HG02798 (cell line): ENCODE results near the gene CNPY1.

ENCODE experiments used
- ATAC-seq: cut with Tn5 transposase; IDR thresholded peaks from one replicate; pipeline ENCODE4 v1.9.1; 2021; ENCODE audit warnings: mild to moderate bottlenecking; ENCODE audit not compliant: unreplicated experiment, poor library complexity

The CNPY1 gene

DNA sequence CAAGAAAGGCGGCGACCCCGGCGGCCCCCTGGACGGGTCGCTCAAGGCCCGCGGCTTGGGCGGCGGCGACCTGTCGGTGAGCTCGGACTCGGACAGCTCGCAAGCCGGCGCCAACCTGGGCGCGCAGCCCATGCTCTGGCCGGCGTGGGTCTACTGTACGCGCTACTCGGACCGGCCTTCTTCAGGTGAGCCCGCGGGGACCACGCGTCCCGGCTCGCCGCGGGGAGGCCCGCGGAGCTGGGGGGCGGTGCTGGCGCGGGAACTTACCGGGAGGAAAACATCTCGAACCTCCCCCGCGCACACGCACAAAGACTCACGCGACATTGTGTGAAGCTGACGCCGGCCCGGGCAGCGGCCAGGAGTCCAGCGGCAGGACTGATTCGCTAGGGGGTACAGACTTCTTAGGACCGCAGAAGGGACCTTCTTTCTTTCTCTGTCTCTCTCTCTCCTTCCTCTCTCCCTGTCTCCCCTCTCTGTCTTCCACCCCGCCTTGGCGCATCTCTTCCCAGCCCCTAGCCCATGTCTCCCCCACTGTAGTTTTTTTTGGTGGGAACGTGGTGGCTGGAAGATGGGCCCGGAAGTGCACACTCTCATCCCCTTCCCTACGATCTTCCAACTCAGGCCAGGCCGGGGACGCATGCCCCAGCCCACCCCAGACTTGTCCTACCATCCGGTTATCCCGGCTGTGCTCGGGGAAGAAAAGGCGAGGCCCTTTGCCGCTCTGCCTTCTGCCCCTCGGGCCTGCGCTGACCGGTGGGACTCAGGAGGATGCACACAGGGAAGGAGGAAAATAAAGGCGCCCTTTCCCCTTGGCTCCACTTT lies 87.3 kb downstream of the CNPY1 start:
- no peak for ATAC-seq

DNA sequence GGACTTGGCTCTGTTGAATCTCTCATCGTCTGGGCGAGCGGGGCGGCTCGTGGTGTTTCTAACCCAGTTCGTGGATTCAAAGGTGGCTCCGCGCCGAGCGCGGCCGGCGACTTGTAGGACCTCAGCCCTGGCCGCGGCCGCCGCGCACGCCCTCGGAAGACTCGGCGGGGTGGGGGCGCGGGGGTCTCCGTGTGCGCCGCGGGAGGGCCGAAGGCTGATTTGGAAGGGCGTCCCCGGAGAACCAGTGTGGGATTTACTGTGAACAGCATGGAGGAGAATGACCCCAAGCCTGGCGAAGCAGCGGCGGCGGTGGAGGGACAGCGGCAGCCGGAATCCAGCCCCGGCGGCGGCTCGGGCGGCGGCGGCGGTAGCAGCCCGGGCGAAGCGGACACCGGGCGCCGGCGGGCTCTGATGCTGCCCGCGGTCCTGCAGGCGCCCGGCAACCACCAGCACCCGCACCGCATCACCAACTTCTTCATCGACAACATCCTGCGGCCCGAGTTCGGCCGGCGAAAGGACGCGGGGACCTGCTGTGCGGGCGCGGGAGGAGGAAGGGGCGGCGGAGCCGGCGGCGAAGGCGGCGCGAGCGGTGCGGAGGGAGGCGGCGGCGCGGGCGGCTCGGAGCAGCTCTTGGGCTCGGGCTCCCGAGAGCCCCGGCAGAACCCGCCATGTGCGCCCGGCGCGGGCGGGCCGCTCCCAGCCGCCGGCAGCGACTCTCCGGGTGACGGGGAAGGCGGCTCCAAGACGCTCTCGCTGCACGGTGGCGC lies 88.1 kb downstream of the CNPY1 start, which contains the start of gene EN2:
Gene EN2 (plus strand): TSS at position 19 of the 767 bp plus-strand sequence. CDS start 249 bp downstream, at position 268.
- no peak for ATAC-seq

DNA sequence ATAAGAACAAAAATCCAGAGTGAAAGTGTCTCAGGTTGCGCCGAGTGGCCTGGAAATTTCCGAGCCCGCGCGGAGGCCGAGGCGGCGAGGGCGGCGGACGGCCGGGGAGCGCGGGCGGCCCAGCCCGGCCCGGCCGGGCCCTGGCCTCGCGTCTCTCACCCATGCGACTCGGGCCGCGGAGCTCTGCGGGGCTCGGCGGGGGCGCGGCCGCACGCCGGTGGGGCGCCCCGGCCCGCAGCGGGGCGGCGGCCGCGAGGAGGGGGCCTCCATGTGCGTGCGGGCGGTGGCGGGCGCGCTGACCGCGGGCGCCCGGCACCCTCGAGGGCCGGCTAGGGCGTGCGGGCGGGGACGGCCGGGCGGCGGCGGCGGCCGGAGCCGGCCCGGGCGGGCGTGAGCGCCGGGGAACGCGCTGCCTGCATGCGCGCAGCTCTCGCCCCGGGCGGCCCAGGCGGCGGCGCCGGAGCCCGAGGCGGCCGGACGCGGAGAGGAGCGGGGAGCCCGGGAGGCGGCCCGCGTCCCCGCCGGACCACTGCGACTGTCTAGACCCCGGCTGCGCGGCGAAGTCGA lies 88.7 kb downstream of the CNPY1 start:
- no peak for ATAC-seq

DNA sequence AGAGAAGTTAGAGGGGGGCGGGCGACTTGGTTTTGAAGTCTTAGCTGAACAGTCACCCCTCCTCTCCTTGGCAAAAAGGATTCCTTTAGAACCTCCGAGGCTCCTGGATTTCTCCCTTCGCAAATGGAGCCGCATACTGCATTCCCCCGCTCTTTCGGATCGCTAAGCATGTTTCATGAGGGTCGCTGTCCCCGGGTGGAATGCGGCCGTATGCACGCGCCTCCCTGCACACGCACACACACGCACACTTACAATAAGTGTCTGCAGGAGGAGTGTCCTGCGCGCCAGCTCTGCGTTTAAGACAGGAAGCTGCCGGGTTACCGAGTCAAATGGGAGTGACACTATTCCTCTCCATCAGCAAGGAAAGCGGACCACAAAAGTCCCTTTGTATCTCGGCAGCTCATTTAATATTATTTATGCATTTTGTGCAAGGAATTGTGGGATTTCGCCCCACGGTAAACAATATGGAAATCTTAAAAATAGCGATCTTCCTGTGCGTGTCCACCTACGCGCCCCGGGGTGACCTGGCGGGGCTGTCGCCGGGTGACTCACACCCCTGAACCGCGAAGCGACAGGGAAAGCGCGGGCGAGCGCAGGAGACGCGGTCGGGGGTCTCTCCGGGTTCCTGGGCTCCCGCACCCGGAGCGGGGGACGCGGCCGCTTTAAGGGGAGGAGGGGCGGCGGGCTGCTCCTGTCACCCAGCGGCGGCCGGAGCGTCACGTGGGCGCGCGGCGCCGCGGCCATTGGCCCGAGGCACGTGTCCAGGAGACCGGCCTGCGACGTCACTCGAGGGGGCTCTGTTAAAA lies 89.4 kb downstream of the CNPY1 start:
- ATAC-seq: no peak

DNA sequence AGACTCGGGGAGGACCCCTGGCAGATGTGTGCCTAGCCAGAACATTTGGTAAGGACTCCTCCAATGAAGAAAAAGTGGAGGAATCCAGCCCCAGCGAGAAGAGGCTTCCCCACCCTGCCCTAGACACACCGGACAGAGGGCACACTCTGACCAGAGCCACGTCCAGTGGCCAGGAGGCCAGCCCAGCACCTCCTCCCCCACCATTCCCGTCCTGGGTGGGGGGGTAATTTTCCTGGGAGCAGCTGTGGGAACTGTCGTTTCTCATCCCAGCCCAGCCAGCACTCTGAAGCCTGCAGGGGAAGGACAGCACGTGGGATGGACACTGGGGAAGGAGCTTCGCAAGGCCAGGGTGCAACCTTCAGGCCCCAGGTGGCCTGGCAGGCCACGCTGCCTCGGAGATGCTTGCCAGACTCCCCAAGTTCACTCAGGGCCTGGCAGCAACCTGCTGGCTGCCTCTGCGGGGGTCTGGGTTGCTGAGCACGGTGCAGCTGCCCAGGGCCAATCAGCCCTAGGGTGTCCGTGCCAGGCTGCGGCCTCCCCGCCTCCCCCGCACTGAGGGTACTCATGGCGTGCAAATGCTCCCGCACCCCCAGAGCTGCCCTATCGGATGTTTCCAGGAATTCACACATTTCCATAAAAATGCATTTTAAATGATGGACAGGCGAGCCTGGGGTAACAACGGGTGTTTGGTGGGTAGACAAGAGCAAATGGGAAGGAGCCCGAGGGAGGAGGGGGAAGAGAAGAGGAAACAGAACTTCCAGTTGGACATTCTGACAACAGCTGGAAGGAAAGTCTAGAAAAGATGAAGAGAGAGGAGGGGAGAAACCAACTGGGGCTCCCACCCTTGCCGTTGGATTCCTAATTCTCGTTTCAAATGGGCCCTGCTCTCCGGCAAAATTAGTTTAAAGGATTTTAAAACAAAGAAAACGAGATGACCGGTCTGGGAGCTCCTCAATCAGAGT lies 90.3 kb downstream of the CNPY1 start:
- no peak for ATAC-seq

DNA sequence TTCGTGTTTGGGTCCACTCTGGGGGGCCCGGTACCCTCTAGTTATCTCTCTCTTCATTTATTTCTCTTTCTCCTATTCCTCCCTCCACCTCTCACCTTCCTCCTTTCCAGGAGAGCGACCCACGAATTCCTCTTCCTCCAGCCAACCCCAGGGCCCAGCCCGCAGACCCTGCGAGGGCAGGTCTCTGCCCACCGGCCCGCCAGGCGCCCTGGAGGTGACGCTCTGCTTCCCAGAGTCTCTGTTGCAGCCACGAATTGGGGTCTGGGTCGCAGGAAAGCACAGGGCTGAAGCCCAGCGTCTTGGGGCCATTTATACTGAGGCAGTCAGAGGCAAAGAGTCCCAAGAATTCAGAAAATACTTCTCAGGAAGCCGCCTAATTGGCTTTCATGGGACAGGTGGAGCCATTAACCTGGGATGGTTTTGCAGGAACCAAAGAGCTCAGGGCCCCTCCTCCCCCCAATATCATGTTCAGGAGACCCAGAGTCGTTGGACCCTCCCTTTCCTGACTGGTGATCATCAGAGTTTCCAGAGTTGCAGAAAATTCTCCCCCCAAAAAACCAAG lies 91.1 kb downstream of the CNPY1 start:
- no peak for ATAC-seq

DNA sequence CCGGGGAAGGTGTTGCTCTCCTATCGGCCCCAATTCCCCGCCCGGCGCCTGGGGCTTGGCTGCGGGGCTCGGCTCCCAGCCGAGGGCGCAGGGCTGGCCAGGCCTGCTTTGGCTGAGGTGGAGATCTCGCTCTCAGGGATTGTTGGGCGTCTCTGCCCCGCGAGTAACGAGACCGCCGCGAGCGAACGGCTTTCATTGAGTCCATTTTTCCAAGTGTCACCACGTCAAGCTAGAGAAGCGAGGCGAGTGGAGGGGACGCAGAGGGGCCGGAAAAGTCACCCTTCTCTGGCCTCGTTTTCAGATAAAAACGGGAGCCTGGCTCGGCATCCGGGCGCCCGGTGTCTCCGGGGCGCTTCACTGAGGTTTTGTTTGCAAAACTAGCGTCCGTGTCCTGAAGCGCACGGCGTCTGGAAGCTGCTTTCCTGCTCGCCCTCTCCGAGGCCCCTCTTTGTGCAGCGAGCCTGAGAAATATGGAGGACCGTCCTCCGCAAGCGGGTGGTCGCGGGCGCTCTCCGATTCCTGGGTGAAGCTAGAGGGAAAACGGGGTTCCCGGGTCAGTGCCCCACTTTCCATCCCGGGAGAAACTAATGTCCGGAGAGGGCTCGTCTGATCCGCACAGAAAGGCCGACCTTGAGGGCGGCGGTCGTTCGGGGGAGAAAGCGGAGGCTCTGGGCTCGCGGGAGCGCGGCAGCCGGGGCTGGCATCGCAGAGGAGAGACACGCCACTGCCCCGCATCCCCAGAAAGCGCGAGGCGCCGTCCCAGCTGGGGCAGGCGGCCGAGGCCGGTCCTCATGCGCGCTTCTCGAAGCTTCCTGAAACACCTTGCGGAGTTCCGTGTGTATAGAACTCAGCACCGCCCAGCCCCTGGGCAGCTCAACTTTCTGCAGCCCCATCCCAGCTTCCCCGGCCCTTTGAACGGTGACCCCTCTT lies 91.9 kb downstream of the CNPY1 start:
- no peak for ATAC-seq

DNA sequence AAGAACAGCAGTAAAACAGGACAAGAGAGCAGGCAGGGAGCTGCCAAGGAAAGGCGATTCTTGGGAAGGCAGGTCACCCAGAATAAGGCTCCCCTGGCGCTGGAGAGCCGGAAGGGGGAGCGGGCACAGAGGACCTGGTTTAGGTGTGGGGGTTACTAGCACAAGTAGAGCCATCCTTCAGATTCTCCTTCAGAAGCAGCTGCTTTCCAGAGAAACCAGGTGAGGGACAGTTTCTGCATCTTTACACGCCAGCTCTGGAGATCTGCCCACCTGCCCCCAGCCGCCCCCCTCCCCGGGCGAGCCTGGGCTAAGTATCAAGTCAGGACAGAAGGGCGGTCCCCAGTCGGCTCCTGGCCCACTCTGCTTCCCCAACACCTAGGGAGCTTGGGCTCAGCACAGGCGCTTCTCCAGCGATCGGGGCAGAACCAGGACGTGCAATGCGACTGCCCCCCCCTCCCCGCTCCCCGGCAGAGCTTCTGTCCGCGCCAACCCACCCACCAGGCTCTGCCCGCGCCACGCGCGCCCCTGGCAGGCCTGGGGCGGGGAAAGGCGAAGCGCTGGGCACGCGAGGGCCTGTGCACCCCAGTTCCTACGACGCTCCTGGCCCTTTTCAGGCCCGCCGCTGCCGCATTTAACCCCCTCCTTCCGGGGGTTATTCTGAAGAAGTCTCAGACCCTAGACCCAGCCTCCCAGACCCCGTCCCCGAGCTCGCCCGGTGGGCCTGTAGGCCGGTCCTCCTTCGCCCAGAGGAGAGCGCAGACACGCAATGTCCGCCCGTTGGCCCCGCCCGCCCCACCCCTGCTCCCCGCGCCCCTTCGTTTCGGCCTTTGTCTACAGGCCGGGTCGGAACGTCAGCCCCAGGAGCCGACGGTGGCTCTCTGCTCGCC lies 92.8 kb downstream of the CNPY1 start:
- no peak for ATAC-seq

DNA sequence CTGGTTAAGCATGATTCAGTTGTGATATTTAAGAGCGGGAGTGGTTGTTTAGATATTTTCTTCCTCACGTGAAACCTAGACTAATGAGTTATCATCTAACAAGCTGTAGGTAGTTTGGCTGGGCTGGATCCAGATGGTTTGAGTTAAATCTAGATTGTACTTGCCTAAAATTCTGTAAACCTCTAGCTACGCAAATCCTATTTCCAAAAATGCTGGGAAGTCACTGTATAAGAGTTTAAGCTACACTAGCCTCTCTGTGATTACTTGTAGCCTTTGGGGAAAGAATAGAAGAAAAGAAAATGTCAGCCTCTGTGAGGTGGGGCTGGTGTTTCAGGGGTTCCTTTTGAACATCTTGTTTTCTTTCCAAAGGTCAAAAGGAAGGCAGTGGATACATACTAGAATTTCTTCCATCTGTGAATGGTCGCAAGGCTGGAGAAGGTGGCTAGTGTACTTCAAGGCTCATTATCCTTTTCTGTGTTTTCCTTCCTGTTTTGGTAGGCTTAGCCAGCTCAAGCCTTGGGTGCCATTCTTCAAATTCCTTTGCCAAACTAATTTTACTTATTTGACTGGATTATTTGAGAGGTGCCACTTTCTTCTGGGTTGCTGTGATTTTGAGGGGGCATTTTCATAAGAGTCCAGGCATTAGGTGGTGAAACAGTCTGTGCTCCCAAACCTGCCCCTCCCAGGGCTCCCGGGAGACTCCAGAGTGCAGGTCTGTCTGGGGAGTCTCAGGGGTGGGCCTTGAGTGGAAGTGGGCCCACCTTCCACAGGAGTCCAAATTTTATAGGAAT lies 93.7 kb downstream of the CNPY1 start:
- ATAC-seq: no peak

DNA sequence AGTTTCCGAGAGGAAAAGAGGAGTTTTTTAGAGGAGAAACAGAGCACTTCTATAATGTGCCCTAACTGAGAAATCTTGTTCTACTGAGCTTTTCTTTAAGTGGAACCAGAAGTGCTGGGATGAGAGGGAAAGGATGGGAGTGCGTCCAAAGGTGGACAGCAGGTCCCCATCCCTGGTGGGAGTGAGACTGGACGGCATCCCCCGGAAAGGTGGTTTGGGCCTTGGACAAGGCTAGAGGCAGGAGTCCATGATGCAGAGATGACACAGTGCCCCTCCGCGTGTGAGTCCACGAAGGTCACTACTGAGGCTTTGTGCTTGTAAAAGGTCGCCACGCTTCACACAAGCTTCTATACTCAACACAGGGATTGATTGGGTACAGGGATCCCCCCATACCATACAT lies 94.5 kb downstream of the CNPY1 start:
- no peak for ATAC-seq
